GM19463 (cell line): ENCODE measurements around the gene LRP11.
"Not testable (repeated sequence)": the region's sequence is repeated elsewhere in the genome, so short reads cannot be mapped to it uniquely, and the experiment has no call there.

ENCODE experiments used
- ATAC-seq: cut with Tn5 transposase; IDR thresholded peaks from one replicate; pipeline ENCODE4 v1.9.1; 2021; ENCODE audit warnings: mild to moderate bottlenecking, moderate library complexity; ENCODE audit not compliant: unreplicated experiment

Gene LRP11

GRCh38 chr6:149869275-149869892 lies 5.2 kb upstream of the LRP11 start:
- ATAC-seq, result no peak

GRCh38 chr6:149867876-149868640 lies 3.9 kb upstream of the LRP11 start:
- ATAC-seq, result no peak

- ATAC-seq, result no peak
Observed at GRCh38 chr6:149864578-149865535, 698 bp upstream of the LRP11 start.

GRCh38 chr6:149862922-149863697 lies 1.0 kb downstream of the LRP11 start:
- peak; percentile 26 for ATAC-seq

GRCh38 chr6:149862424-149862738 lies 1.8 kb downstream of the LRP11 start:
- ATAC-seq, result not testable (repeated sequence)

GRCh38 chr6:149861603-149862423 lies 2.3 kb downstream of the LRP11 start:
- ATAC-seq, result no peak

GRCh38 chr6:149860834-149861602 lies 3.1 kb downstream of the LRP11 start:
- ATAC-seq, result no peak

DNA sequence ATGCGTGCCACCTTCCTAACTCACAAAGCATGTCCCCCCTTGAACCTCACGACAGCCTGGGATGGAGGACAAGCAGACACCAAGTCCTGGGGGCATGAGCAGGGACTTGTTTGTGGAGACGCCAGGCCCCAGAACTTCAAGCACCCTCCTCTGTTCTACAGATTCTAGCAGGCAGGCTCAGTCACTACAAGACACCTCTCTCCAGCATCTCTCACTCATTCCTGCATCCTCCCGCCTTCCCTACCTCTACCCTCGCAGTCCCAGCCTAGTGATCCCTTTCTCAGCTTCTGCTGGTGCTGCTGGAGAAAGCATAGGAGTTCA lies 3.7 kb downstream of the LRP11 start:
- no peak for ATAC-seq

- ATAC-seq, result no peak
Observed at GRCh38 chr6:149859938-149860337, 4.2 kb downstream of the LRP11 start.

GRCh38 chr6:149859368-149859767 lies 4.8 kb downstream of the LRP11 start:
- no peak for ATAC-seq

DNA sequence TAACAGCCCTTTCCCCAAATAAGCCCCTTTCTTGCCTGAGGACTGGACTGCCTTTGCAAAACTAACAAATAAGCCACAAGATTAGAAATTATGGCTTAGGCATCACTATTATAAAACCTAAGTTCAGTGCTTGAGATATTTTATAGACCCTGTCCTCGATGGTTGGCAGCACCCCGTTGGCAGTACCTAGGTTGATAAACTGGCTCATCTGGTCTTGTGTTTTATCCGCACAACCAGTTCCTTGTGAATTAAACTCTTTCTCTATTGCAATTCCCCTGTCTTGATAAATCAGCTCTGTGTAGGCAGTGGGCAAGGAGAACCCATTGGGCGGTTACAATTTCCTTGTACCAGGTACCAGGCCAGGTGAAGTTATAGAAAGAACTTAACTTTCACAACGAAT lies 6.6 kb downstream of the LRP11 start:
- ATAC-seq, result no peak

- ATAC-seq, result no peak
Observed at GRCh38 chr6:149856256-149856994, 7.7 kb downstream of the LRP11 start.

- ATAC-seq, result no peak
Observed at GRCh38 chr6:149855741-149856140, 8.4 kb downstream of the LRP11 start.

GRCh38 chr6:149855040-149855654 lies 9.0 kb downstream of the LRP11 start:
- ATAC-seq, result no peak

DNA sequence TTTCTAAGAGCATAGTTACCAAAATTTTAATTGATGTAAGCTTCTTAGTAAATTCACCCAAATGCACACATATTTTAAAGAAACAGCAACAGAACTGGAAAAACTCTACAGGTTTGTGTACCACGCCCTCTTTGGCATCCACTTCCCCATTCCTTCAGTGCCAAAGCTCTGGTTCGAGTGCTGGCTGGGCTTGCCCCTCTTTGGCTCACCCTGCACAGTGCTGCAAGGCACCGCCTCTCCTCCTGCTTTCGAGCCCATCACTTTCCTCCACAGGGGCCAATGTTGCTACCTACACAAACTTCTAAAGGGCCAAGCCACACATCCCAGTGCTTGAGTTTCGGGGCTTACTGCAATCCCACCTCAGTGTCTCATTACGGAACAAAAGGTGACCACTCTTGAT lies 9.6 kb downstream of the LRP11 start:
- ATAC-seq, result no peak

DNA sequence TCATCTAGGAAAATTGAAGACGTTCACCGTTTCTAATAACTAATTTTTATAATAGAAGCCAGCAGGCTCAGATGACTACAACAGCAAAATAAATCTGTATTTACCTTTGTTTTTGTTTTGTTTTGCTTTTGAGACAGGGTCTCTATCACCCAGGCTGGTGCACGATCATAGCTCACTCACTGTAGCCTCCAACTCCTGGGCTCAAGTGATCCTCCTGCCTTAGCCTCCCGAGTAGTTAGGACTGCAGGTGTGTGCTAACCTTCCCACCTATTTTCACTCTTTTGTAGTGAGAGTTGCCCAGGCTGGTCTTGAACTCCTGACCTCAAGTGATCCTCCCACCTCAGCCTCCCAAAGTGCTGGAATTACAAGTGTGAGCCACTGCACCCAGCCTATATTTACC lies 10.1 kb downstream of the LRP11 start:
- ATAC-seq, result not testable (repeated sequence)

- ATAC-seq, result no peak
Observed at GRCh38 chr6:149852881-149853280, 11.3 kb downstream of the LRP11 start.

- no peak for ATAC-seq
Observed at GRCh38 chr6:149852180-149852579, 12.0 kb downstream of the LRP11 start.
